ENCODE results near the gene SERPINC1. TPM values are rescaled to one million over a fixed set of nuclear protein-coding genes. Genes with fewer than 3 reads are reported as not detected.
"Not testable (repeated sequence)": the region's sequence is repeated elsewhere in the genome, so short reads cannot be mapped to it uniquely, and the experiment has no call there.

Gene SERPINC1
- total and polyA plus RNA-seq, 2 experiments from 2014 or later, result 85.4 to 125 TPM

DNA sequence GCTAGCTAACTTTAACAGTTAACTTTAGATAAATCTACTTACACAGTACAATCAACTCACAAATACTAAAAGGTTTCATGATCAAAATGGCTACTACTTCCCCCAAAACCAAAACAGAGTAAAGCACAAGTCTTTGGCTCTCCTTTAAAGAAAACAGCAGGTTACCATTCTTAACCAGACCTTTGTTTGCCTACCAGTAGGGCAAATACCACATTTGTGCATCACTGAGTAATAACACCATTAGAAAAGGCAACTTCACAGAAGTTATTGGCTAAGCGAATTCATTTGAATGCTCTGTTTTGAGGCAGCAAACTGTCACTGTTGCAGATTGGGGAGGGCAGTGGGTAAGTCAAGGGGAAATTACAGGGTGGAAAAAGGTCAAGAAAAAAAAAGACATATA, 17.3 kb upstream of the SERPINC1 start:
- Histone ChIP-seq H3K36me3 (replicated peaks; ENCODE audit: insufficient read depth, low read depth) (peaks cover 6% of the 10 kb centered on the region), H3K4me3 (no peak overlapping the region), H3K27me3 (no peaks in the 10 kb centered on the region), H3K79me2 (no peaks in the 10 kb centered on the region), H4K20me1 (ENCODE audit: insufficient read depth, poor library complexity, severe bottlenecking) (no peaks in the 10 kb centered on the region), H3K27ac (no peak overlapping the region), H2AFZ (no peak overlapping the region), H3K9me3 (ENCODE audit: low read depth) (no peaks in the 10 kb centered on the region), H3K9me2 (replicated peaks; ENCODE audit: insufficient read depth) (no peaks in the 10 kb centered on the region), H3K4me2 (no peak overlapping the region), H3K4me1 (ENCODE audit: insufficient read depth) (no peaks in the 10 kb centered on the region)
- 88% methylated on average over 1 of the region's 1 CpG for WGBS (ENCODE audit: low lambda C conversion rate, missing lambda C conversion rate)
- TF ChIP-seq, protein P1, sequence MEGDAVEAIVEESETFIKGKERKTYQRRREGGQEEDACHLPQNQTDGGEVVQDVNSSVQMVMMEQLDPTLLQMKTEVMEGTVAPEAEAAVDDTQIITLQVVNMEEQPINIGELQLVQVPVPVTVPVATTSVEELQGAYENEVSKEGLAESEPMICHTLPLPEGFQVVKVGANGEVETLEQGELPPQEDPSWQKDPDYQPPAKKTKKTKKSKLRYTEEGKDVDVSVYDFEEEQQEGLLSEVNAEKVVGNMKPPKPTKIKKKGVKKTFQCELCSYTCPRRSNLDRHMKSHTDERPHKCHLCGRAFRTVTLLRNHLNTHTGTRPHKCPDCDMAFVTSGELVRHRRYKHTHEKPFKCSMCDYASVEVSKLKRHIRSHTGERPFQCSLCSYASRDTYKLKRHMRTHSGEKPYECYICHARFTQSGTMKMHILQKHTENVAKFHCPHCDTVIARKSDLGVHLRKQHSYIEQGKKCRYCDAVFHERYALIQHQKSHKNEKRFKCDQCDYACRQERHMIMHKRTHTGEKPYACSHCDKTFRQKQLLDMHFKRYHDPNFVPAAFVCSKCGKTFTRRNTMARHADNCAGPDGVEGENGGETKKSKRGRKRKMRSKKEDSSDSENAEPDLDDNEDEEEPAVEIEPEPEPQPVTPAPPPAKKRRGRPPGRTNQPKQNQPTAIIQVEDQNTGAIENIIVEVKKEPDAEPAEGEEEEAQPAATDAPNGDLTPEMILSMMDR (IDR thresholded peaks at IDR 0.05; ENCODE audit: poor library complexity), result no peak
- TF ChIP-seq EZH2 (IDR thresholded peaks at IDR 0.05; ENCODE audit: borderline replicate concordance), result no peak
- TF ChIP-seq EZH2phosphoT487 (IDR thresholded peaks at IDR 0.05; ENCODE audit: low read depth, severe bottlenecking, unreplicated experiment), result no peak
- no peak for DNase-seq (ENCODE audit: low spot score)

DNA sequence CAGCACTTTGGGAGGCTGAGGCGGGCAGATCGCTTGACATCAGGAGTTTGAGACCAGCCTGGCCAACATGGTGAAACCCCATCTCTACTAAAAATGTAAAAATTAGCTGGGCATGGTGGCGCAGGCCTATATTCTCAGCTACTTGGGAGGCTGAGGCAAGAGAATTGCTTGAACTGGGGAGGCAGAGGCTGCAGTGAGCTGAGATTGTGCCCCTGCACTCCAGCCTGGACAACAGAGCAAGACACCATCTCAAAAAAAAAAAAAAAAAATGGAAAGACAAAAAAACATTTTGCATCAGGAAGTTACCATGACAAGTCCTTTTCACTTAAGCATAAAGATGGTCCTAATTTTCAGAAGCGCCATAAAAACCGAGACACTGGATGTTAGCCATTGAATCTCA, 13.4 kb upstream of the SERPINC1 start:
- DNase-seq (ENCODE audit: low spot score); H3K4me3 ChIP-seq; H3K27me3 ChIP-seq; H4K20me1 ChIP-seq (ENCODE audit: insufficient read depth, poor library complexity, severe bottlenecking); H3K4me1 ChIP-seq (ENCODE audit: insufficient read depth); H3K79me2 ChIP-seq; H3K27ac ChIP-seq; H2AFZ ChIP-seq; H3K9me3 ChIP-seq (ENCODE audit: low read depth); H3K36me3 ChIP-seq (replicated peaks; ENCODE audit: insufficient read depth, low read depth); H3K4me2 ChIP-seq; H3K9me2 ChIP-seq (replicated peaks; ENCODE audit: insufficient read depth): not testable (repeated sequence)
- WGBS (ENCODE audit: low lambda C conversion rate, missing lambda C conversion rate), result 97% methylated on average over 5 of the region's 5 CpGs

DNA sequence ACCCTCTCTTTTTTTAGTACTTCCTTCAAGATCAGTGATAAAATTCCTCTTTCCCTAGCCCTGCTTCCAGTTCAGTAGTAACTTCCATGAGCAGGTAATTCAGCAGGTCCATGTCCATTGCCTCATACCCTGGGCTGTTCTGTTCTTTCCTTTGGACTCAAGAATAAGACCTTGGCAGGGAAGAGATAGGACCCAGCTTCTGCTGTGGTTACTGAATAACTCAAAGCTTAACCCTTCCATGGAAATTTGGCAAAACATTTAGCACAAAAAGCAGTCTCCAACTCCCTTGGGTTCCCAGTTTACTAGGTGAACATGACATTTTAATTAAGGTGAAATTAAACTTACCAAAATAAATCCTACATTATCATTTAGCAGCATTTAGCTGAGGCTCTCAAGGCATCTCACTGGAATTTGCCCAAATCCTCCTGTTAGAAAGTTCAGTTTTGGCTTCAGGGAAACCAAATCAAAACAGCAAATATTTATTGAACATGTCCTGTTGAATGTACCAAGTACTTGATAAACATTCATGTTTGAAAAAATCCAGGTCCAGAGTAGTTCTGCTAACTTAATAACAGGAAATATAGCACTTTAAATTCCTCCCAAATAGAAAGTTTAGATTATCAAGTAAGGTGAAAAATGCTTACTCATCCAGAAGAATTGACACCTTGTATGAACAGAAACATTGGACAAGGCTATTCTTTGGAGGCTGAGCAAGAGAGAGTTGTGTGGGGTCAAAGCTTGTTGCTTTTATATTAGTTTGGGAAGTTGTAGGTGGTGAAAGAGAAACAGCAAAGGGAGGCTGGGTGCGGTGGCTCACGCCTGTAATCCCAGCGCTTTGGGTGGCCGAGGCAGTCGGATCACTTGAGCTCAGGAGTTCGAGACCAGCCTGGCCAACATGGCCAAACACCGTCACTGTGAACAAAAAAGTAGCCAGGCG, 8.4 kb upstream of the SERPINC1 start:
- no peak for TF ChIP-seq EZH2 (IDR thresholded peaks at IDR 0.05; ENCODE audit: borderline replicate concordance)
- TF ChIP-seq EZH2phosphoT487 (IDR thresholded peaks at IDR 0.05; ENCODE audit: low read depth, severe bottlenecking, unreplicated experiment), result no peak
- TF ChIP-seq, protein P1 (IDR thresholded peaks at IDR 0.05; ENCODE audit: poor library complexity), result no peak
- no peak overlapping the region for H3K4me3 ChIP-seq
- no peaks in the 10 kb centered on the region for H3K9me2 ChIP-seq (replicated peaks; ENCODE audit: insufficient read depth)
- 92% methylated on average over 8 of the region's 8 CpGs for WGBS (ENCODE audit: low lambda C conversion rate, missing lambda C conversion rate)
- H3K9me3 ChIP-seq (ENCODE audit: low read depth), result no peaks in the 10 kb centered on the region
- H2AFZ ChIP-seq, result no peak overlapping the region
- peak; percentile 51 for DNase-seq (ENCODE audit: low spot score)
- peak overlapping the region; percentile 38 for H3K4me2 ChIP-seq
- H3K4me1 ChIP-seq (ENCODE audit: insufficient read depth), result peaks cover 6% of the 10 kb centered on the region
- H3K27me3 ChIP-seq, result no peaks in the 10 kb centered on the region
- H4K20me1 ChIP-seq (ENCODE audit: insufficient read depth, poor library complexity, severe bottlenecking), result no peaks in the 10 kb centered on the region
- H3K79me2 ChIP-seq, result no peaks in the 10 kb centered on the region
- no peaks in the 10 kb centered on the region for H3K36me3 ChIP-seq (replicated peaks; ENCODE audit: insufficient read depth, low read depth)
- peak overlapping the region; percentile 44 for H3K27ac ChIP-seq

DNA sequence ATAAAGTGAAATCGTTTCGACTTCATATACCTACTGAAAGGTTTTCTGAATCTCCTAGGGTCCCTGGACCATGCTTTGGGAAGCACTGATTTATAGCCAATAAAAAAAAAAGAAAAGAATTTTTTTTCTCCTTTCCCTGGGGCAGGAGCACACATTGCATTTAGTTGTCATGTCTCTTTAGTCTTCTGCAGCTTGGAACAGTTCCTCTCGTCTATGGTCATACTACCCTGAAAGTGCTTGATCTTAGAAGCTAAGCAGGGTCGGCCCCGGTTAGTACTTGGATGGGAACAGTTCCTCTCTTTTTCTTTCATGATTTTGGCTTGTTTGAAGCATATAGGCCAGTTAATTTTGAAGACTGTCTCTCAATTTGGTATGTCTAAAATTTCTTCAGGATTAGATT, 3.7 kb upstream of the SERPINC1 start:
- Histone ChIP-seq H3K27ac (no peak overlapping the region), H2AFZ (no peak overlapping the region), H3K4me2 (no peak overlapping the region), H3K4me1 (ENCODE audit: insufficient read depth) (peaks cover 4% of the 10 kb centered on the region), H3K4me3 (no peak overlapping the region), H3K36me3 (replicated peaks; ENCODE audit: insufficient read depth, low read depth) (no peaks in the 10 kb centered on the region), H3K27me3 (no peaks in the 10 kb centered on the region), H4K20me1 (ENCODE audit: insufficient read depth, poor library complexity, severe bottlenecking) (no peaks in the 10 kb centered on the region), H3K79me2 (no peaks in the 10 kb centered on the region), H3K9me3 (ENCODE audit: low read depth) (no peaks in the 10 kb centered on the region), H3K9me2 (replicated peaks; ENCODE audit: insufficient read depth) (no peaks in the 10 kb centered on the region)
- TF ChIP-seq EZH2 (IDR thresholded peaks at IDR 0.05; ENCODE audit: borderline replicate concordance), result no peak
- no peak for TF ChIP-seq EZH2phosphoT487 (IDR thresholded peaks at IDR 0.05; ENCODE audit: low read depth, severe bottlenecking, unreplicated experiment)
- TF ChIP-seq, protein P1 (IDR thresholded peaks at IDR 0.05; ENCODE audit: poor library complexity), result no peak
- 92% methylated on average over 5 of the region's 5 CpGs for WGBS (ENCODE audit: low lambda C conversion rate, missing lambda C conversion rate)
- no peak for DNase-seq (ENCODE audit: low spot score)
